ENCODE results near the gene DNAJC18.

DNA sequence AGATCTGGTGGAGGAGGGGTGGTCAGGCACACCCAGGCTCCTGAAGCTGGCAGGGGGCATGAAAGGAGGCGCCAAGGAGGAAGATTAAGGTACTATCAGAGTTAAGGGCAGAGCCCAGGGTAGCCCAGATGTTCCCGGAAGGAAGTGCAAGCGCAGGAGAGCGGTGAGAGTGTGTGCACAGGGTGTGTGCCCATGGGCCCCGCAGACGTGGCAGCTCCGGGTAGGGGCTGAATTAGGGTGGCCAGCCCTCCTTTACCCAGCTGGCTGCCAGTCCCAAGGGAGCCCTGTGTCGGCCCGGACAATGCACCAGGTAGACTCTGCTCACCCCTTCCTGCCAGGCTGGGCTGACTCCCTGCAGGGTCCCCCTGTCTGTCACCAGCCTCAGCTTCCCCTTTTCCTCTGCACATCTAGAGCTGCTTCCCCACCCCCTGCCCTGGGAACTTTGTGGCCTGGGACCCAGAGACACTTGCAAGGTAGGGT is 31.5 kb upstream of the DNAJC18 start, which contains the start of gene SMIM33:
- no peak for TF ChIP-seq EZH2 (IDR thresholded peaks at IDR 0.05)
- TF ChIP-seq POLR2AphosphoS5 (IDR thresholded peaks at IDR 0.05; ENCODE audit: borderline replicate concordance, low read depth, low read length) = no peak

All from SK-N-MC (cell line).